A549 (cell line): Measurements from ENCODE around the gene MCM3AP.

ENCODE experiments used
- CEBPB ChIP-seq, 2 experiments: fragments of >200 bp in 1 of 2; sonication (Bioruptor Twin) in 1 of 2; formaldehyde crosslinking in 1 of 2; IDR thresholded peaks; 2 replicates each; pipeline ENCODE4 v1.6.1; 2012 to 2016
- CHD4 ChIP-seq: fragments of 200-600 bp; sonication (generic); IDR thresholded peaks from 2 replicates; pipeline ENCODE4 v1.6.1; 2016; ENCODE audit warnings: antibody characterized with exemption, mild to moderate bottlenecking, borderline replicate concordance
- CTCF ChIP-seq: fragments of >200 bp; sonication (Bioruptor Twin); formaldehyde crosslinking; IDR thresholded peaks from 3 replicates; pipeline ENCODE4 v1.5.1; 2016
- EHF ChIP-seq: fragments of 250-450 bp; sonication (Bioruptor Pico); IDR thresholded peaks from 2 replicates; pipeline ENCODE4 v1.5.0; 2020; ENCODE audit warnings: mild to moderate bottlenecking
- EHMT2 ChIP-seq: fragments of 200-600 bp; sonication (generic); IDR thresholded peaks from 2 replicates; pipeline ENCODE4 v1.6.1; 2016; ENCODE audit warnings: antibody characterized with exemption, low read depth, mild to moderate bottlenecking, moderate library complexity
- JUN ChIP-seq, 2 experiments: fragments of >200 bp; sonication (Bioruptor Twin); formaldehyde crosslinking; IDR thresholded peaks; 2 replicates in 1 of 2; 3 replicates in 1 of 2; pipeline ENCODE4 v1.6.1; 2016 to 2017
- MAFK ChIP-seq: fragments of 450-650 bp; IDR thresholded peaks from 2 replicates; pipeline ENCODE4 v1.6.1; 2014; ENCODE audit not compliant: partially characterized antibody
- MAX ChIP-seq: IDR thresholded peaks from 2 replicates; pipeline ENCODE4 v1.6.1; 2012
- MYC ChIP-seq: IDR thresholded peaks from 2 replicates; pipeline ENCODE4 v1.6.1; 2012; ENCODE audit warnings: mild to moderate bottlenecking, inconsistent platforms, low read length, improper control_type of control experiment, borderline replicate concordance
- RCOR1 ChIP-seq: fragments of 150-350 bp; IDR thresholded peaks from 2 replicates; pipeline ENCODE4 v1.6.1; 2014; ENCODE audit warnings: antibody characterized with exemption, low read length, low read depth
- REST ChIP-seq: fragments of 200-600 bp; sonication (generic); IDR thresholded peaks from 2 replicates; pipeline ENCODE4 v1.6.1; 2016; ENCODE audit warnings: antibody characterized with exemption, mild to moderate bottlenecking, moderate library complexity
- ZFP36 ChIP-seq: fragments of 450-650 bp; IDR thresholded peaks from 2 replicates; pipeline ENCODE4 v1.6.1; 2014; ENCODE audit warnings: borderline replicate concordance; ENCODE audit not compliant: partially characterized antibody

- no peak for TF ChIP-seq RCOR1
- no peak for TF ChIP-seq JUN (IDR thresholded peaks at IDR 0.05)
- no peak for TF ChIP-seq MAX
- TF ChIP-seq CTCF = no peak
- no peak for TF ChIP-seq CEBPB (IDR thresholded peaks at IDR 0.05)
- no peak for TF ChIP-seq MAFK
- no peak for TF ChIP-seq MYC
- TF ChIP-seq CHD4 = no peak
- no peak for TF ChIP-seq EHF (CRISPR knock-in tag)
- TF ChIP-seq EHMT2 = no peak
- no peak for TF ChIP-seq ZFP36
- no peak for TF ChIP-seq REST
Observed at GRCh38 chr21:46327711-46328110, 42.3 kb upstream of the MCM3AP start.
